H1 (cell line): ENCODE data around the gene PRKCA. TPM values are rescaled to one million over a fixed set of nuclear protein-coding genes. Genes with fewer than 3 reads are reported as not detected.

Source experiments
- BACH1 ChIP-seq: IDR thresholded peaks from 2 replicates; pipeline ENCODE4 v1.6.1; 2012; ENCODE audit warnings: low read length, improper control_type of control experiment
- E2F6 ChIP-seq: IDR thresholded peaks from 2 replicates; pipeline ENCODE4 v1.6.1; 2012; ENCODE audit warnings: inconsistent platforms
- EGR1 ChIP-seq: IDR thresholded peaks from 2 replicates; pipeline ENCODE4 v1.6.1; 2011; ENCODE audit warnings: low read depth, low read length, borderline replicate concordance
- EP300 ChIP-seq, 2 experiments: IDR thresholded peaks; 1 replicate in 1 of 2; 2 replicates in 1 of 2; pipeline ENCODE4 v1.6.1; 2011 to 2012; ENCODE audit warnings: low read depth in 2 of 2, low read length in 2 of 2, mild to moderate bottlenecking in 2 of 2, borderline replicate concordance in 1 of 2, inconsistent platforms in 1 of 2, moderate library complexity in 1 of 2
- KDM1A ChIP-seq: fragments of 200-600, 300-600 bp; sonication (generic); IDR thresholded peaks from 2 replicates; pipeline ENCODE4 v1.7.1; 2016; ENCODE audit warnings: mild to moderate bottlenecking, low read length, borderline replicate concordance
- SP4 ChIP-seq: IDR thresholded peaks from 2 replicates; pipeline ENCODE4 v1.6.1; 2012; ENCODE audit warnings: low read length, inconsistent platforms
- polyA plus RNA-seq, 7 experiments: library from polyadenylated mRNA; depleted of rRNA in 3 of 7; stranded (reverse) in 5 of 7; unstranded in 2 of 7; fragments of >200 nt in 5 of 7; fragments of 200-250 nt in 2 of 7; gene quantifications; 1 replicate in 5 of 7; 2 replicates in 1 of 7; 4 replicates in 1 of 7; pipeline versions ENCODE4 v1.2.1 to v1.2.3, GENCODE V29; 2011 to 2013; ENCODE audit warnings: missing spikeins in 2 of 7, mixed read lengths in 2 of 7
- total RNA-seq: library from RNA; stranded (reverse); fragmentation: NEBNext Ultra II Directional; extraction: Animal tissue kit (Norgen Biotek cat#: 25700); gene quantifications from 2 replicates; pipeline ENCODE4 v1.2.1, GENCODE V29; 2021

Gene PRKCA
- total and polyA plus RNA-seq, 2 of the 8 experiments (the other 6 are each of a cell fraction or from before 2014, with no cell fraction given): 5.8 to 17.8 TPM

- no peak for TF ChIP-seq KDM1A
- no peak for TF ChIP-seq SP4
- TF ChIP-seq EP300 (IDR thresholded peaks at IDR 0.05; ENCODE audit: borderline replicate concordance in 1 of 2, low read depth in 2 of 2, low read length in 2 of 2): no peak
- TF ChIP-seq EGR1: no peak
- TF ChIP-seq E2F6: no peak
- no peak for TF ChIP-seq BACH1
- TF ChIP-seq, all 59 proteins: peak for 0
Measured at GRCh38 chr17:66746736-66747135, 444.3 kb downstream of the PRKCA start (continued).
